ENCODE data around the gene TGOLN2.

- TF ChIP-seq CTCF (IDR thresholded peaks at IDR 0.05 in 2 of 3, conservative IDR thresholded peaks at IDR 0.05 in 1 of 3; ENCODE audit: control insufficient read depth in 2 of 3, extremely low read depth in 1 of 3, insufficient read depth in 1 of 3, low read depth in 3 of 3, low read length in 3 of 3) (no peak), FOXM1 (IDR thresholded peaks at IDR 0.05; ENCODE audit: low read depth, low read length) (no peak), MXI1 (IDR thresholded peaks at IDR 0.05; ENCODE audit: low read depth, low read length) (no peak), NFIC (IDR thresholded peaks at IDR 0.05; ENCODE audit: low read depth, low read length) (no peak), ZNF384 (IDR thresholded peaks at IDR 0.05; ENCODE audit: borderline replicate concordance, low read depth, low read length) (no peak), RFX5 (IDR thresholded peaks at IDR 0.05; ENCODE audit: low read depth, low read length) (no peak), EZH2 (IDR thresholded peaks at IDR 0.05; ENCODE audit: borderline replicate concordance, control insufficient read depth, low read depth, low read length) (no peak), SP1 (IDR thresholded peaks at IDR 0.05; ENCODE audit: low read depth, low read length) (no peak), TCF3 (IDR thresholded peaks at IDR 0.05; ENCODE audit: borderline replicate concordance, insufficient read depth, low read depth, low read length) (no peak)
Observed at GRCh38 chr2:85277416-85278158, 50.2 kb downstream of the TGOLN2 start.
